Ascending aorta (tissue), 2 donors: ENCODE measurements around the gene TMEM116. TPM values are rescaled to one million over a fixed set of nuclear protein-coding genes. Genes with fewer than 3 reads are reported as not detected.

Experiments
- DNase-seq, 2 donors: peaks; one replicate each; pipeline ENCODE4 v3.0.0-alpha.2; 2019; ENCODE audit warnings: low spot score in 2 of 2
- H3K27ac ChIP-seq, 2 donors: fragments of 200-600 bp; sonication (generic); one replicate each; pipeline ENCODE4 v1.5.1; 2016 to 2017; ENCODE audit warnings: mild to moderate bottlenecking in 1 of 2
- H3K27me3 ChIP-seq: fragments of 200-600 bp; sonication (generic); one replicate; pipeline ENCODE4 v1.5.1; 2017
- H3K36me3 ChIP-seq, 2 donors: fragments of 200-600 bp; sonication (generic); one replicate each; pipeline ENCODE4 v1.5.1; 2016
- H3K4me1 ChIP-seq, 2 donors: fragments of 200-600 bp; sonication (generic); one replicate each; pipeline ENCODE4 v1.5.1; 2016 to 2017; ENCODE audit warnings: mild to moderate bottlenecking in 1 of 2
- H3K4me3 ChIP-seq, 2 donors: fragments of 200-600 bp; sonication (generic); one replicate each; pipeline ENCODE4 v1.5.1; 2016 to 2017; ENCODE audit warnings: mild to moderate bottlenecking in 1 of 2
- H3K9me3 ChIP-seq, 2 donors: fragments of 200-600 bp; sonication (generic); one replicate each; pipeline ENCODE4 v1.5.1; 2016
- CTCF ChIP-seq, 3 experiments: fragments of 200-600 bp in 2 of 3; fragments of 450-650 bp in 1 of 3; sonication (generic) in 2 of 3; IDR thresholded peaks; one replicate each; pipeline ENCODE4 v1.5.1; 2016 to 2019; ENCODE audit warnings: antibody characterized with exemption in 3 of 3, mild to moderate bottlenecking in 1 of 3, moderate library complexity in 1 of 3
- intact Hi-C: fragments of 100-400 bp; cut with DNase I; formaldehyde crosslinking; loops from one replicate; pipeline ENCODE4 v1.15.1; 2023
- total RNA-seq: library from RNA; depleted of rRNA; stranded (reverse); fragments of >200 nt; gene quantifications from one replicate; pipeline ENCODE4 v1.1.0, GENCODE V29; 2016

Gene TMEM116
- total RNA-seq, 1 donor from 2014 or later: 2.2 TPM

GRCh38 chr12:111992464-111992863, 20.5 kb downstream of the TMEM116 start:
- no peak for DNase-seq
- no peak for TF ChIP-seq CTCF (IDR thresholded peaks at IDR 0.05)
- intact Hi-C loops: no loop called here
- Histone ChIP-seq H3K36me3 (peaks cover 0 to 5% of the 10 kb centered on the region in 2 donors), H3K4me3 (no peak overlapping the region), H3K27ac (no peak overlapping the region), H3K9me3 (no peaks in the 10 kb centered on the region), H3K4me1 (peaks cover 0 to 4% of the 10 kb centered on the region in 2 donors), H3K27me3 (no peaks in the 10 kb centered on the region)

GRCh38 chr12:111991946-111992345, 21.0 kb downstream of the TMEM116 start:
- intact Hi-C loops: no loop called here
- no peak for TF ChIP-seq CTCF (IDR thresholded peaks at IDR 0.05)
- DNase-seq: no peak

GRCh38 chr12:111991535-111991934, 21.4 kb downstream of the TMEM116 start:
- intact Hi-C loops: no loop called here
- Histone ChIP-seq H3K9me3 (no peaks in the 10 kb centered on the region), H3K27me3 (no peaks in the 10 kb centered on the region), H3K36me3 (peaks cover 0 to 5% of the 10 kb centered on the region in 2 donors), H3K4me3 (no peak overlapping the region), H3K4me1 (no peaks in the 10 kb centered on the region), H3K27ac (no peak overlapping the region)
- DNase-seq: no peak
- no peak for TF ChIP-seq CTCF (IDR thresholded peaks at IDR 0.05)

More at GRCh38 chr12:111991946-111992345, 21.0 kb downstream of the TMEM116 start:
- no peak overlapping the region for H3K4me3 ChIP-seq
- H3K27me3 ChIP-seq: no peaks in the 10 kb centered on the region
- H3K36me3 ChIP-seq: peaks cover 0 to 5% of the 10 kb centered on the region in 2 donors
- H3K27ac ChIP-seq: no peak overlapping the region
- no peaks in the 10 kb centered on the region for H3K4me1 ChIP-seq
- no peaks in the 10 kb centered on the region for H3K9me3 ChIP-seq

GRCh38 chr12:111984820-111985219, 28.1 kb downstream of the TMEM116 start:
- no peak overlapping the region for H3K4me3 ChIP-seq

GRCh38 chr12:111981987-111982386, 31.0 kb downstream of the TMEM116 start:
- intact Hi-C loops: no loop called here
- no peak overlapping the region for H3K27ac ChIP-seq
- no peaks in the 10 kb centered on the region for H3K27me3 ChIP-seq
- no peak for TF ChIP-seq CTCF (IDR thresholded peaks at IDR 0.05)
- H3K4me1 ChIP-seq: no peaks in the 10 kb centered on the region
- no peak overlapping the region for H3K4me3 ChIP-seq
- no peaks in the 10 kb centered on the region for H3K9me3 ChIP-seq
- no peaks in the 10 kb centered on the region for H3K36me3 ChIP-seq
- no peak for DNase-seq

More at GRCh38 chr12:111984820-111985219, 28.1 kb downstream of the TMEM116 start:
- no peaks in the 10 kb centered on the region for H3K27me3 ChIP-seq
- intact Hi-C loops: no loop called here
- DNase-seq: no peak
- H3K27ac ChIP-seq: no peak overlapping the region
- TF ChIP-seq CTCF (IDR thresholded peaks at IDR 0.05): no peak
- H3K4me1 ChIP-seq: no peaks in the 10 kb centered on the region
- no peaks in the 10 kb centered on the region for H3K9me3 ChIP-seq
- H3K36me3 ChIP-seq: peaks cover 0 to 4% of the 10 kb centered on the region in 2 donors

GRCh38 chr12:111980598-111980997, 32.4 kb downstream of the TMEM116 start:
- Histone ChIP-seq H3K4me3 (no peak overlapping the region), H3K36me3 (no peaks in the 10 kb centered on the region), H3K27ac (no peak overlapping the region), H3K4me1 (no peaks in the 10 kb centered on the region), H3K9me3 (no peaks in the 10 kb centered on the region), H3K27me3 (no peaks in the 10 kb centered on the region)
- intact Hi-C loops: no loop called here
- no peak for DNase-seq
- TF ChIP-seq CTCF (IDR thresholded peaks at IDR 0.05): no peak
